OCI-LY1 (cell line): ENCODE results near the gene STX18.

ENCODE experiments used
- H2AFZ ChIP-seq: fragments of 200-600 bp; sonication (generic), shearing (Covaris generic); 2 replicates; pipeline ENCODE4 v1.6.0; 2014; ENCODE audit warnings: antibody characterized with exemption, mild to moderate bottlenecking, low read length
- H3F3A ChIP-seq: fragments of 200-600 bp; sonication (generic), shearing (Covaris generic); 2 replicates; pipeline ENCODE4 v1.6.0; 2014; ENCODE audit warnings: mild to moderate bottlenecking, antibody characterized with exemption, low read length, moderate library complexity; ENCODE audit not compliant: insufficient read depth
- H3K27ac ChIP-seq: fragments of 200-600 bp; sonication (generic); 2 replicates; pipeline ENCODE4 v1.5.1; 2014; ENCODE audit warnings: low read length, mixed run types, mild to moderate bottlenecking, low read depth; ENCODE audit not compliant: poor library complexity, severe bottlenecking
- H3K27me3 ChIP-seq: fragments of 200-600 bp; sonication (generic); 2 replicates; pipeline ENCODE4 v1.6.0; 2014; ENCODE audit warnings: antibody characterized with exemption, mild to moderate bottlenecking, low read length, moderate library complexity; ENCODE audit not compliant: insufficient read depth
- H3K36me3 ChIP-seq: fragments of 200-600 bp; sonication (generic); 2 replicates; pipeline ENCODE4 v1.6.1; 2014; ENCODE audit warnings: mild to moderate bottlenecking, antibody characterized with exemption, low read length, moderate library complexity, mixed read lengths; ENCODE audit not compliant: insufficient read depth
- H3K4me1 ChIP-seq: fragments of 200-600 bp; sonication (generic); 2 replicates; pipeline ENCODE4 v1.5.1; 2014; ENCODE audit warnings: mild to moderate bottlenecking, low read length, moderate library complexity; ENCODE audit not compliant: insufficient read depth, severe bottlenecking
- H3K4me2 ChIP-seq: fragments of 200-600 bp; sonication (generic), shearing (Covaris generic); 2 replicates; pipeline ENCODE4 v1.6.1; 2014; ENCODE audit warnings: low read length
- H3K4me3 ChIP-seq: fragments of 200-600 bp; sonication (generic); 2 replicates; pipeline ENCODE4 v1.5.1; 2014; ENCODE audit warnings: low read length, low read depth, mild to moderate bottlenecking, mixed read lengths; ENCODE audit not compliant: poor library complexity, severe bottlenecking
- H3K79me2 ChIP-seq: fragments of 200-600 bp; shearing (Covaris generic); 2 replicates; pipeline ENCODE4 v1.6.1; 2016; ENCODE audit warnings: mixed run types, low read length, mixed read lengths; ENCODE audit not compliant: insufficient read depth
- H3K9ac ChIP-seq: fragments of 200-600 bp; sonication (generic), shearing (Covaris generic); 2 replicates; pipeline ENCODE4 v1.6.1; 2014; ENCODE audit warnings: mild to moderate bottlenecking, low read length, mixed read lengths
- H3K9me2 ChIP-seq: fragments of 200-600 bp; sonication (generic), shearing (Covaris generic); 2 replicates; pipeline ENCODE4 v1.6.1; 2014; ENCODE audit warnings: low read depth, mild to moderate bottlenecking, low read length, mixed read lengths
- H3K9me3 ChIP-seq: fragments of 200-600 bp; shearing (Covaris generic); 2 replicates; pipeline ENCODE4 v1.6.1; 2014; ENCODE audit warnings: low read length, mixed read lengths
- H4K20me1 ChIP-seq: fragments of 200-600 bp; sonication (generic), shearing (Covaris generic); 2 replicates; pipeline ENCODE4 v1.6.0; 2016; ENCODE audit warnings: mild to moderate bottlenecking, low read length; ENCODE audit not compliant: insufficient read depth
- EZH2 ChIP-seq: fragments of 200-600 bp; sonication (generic), shearing (Covaris generic); IDR thresholded peaks from 2 replicates; pipeline ENCODE4 v1.8.0; 2017; ENCODE audit warnings: borderline replicate concordance, mixed run types, mild to moderate bottlenecking, antibody characterized with exemption, low read length, moderate library complexity, mixed read lengths
- TF ChIP-seq, protein P1 (sequence below): fragments of 200-600 bp; sonication (generic), shearing (Covaris generic); IDR thresholded peaks from 2 replicates; pipeline ENCODE4 v1.5.1; 2017; ENCODE audit warnings: mild to moderate bottlenecking, antibody characterized with exemption, low read length, moderate library complexity, mixed read lengths

STX18 gene

DNA sequence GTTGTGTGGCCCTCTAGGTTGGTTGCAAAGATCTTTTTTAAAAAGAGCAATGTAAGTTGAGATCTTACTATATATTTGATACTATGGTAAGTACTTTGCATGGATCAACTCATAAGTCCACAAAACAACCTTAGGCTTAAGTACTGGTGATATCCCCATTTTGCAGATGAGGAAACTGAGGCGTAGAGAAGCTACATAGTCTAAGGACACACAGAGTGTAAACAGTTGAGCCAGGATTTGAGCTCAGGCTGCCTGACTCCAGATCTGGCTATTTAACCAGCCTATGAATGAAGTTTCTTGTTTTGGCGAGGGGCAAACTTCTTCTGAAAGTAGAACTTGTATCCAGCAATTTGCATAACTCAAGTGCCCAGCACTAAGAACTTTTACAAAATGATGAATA, 38.6 kb upstream of the STX18 start:
- Histone ChIP-seq H3K36me3 (peaks cover 3% of the 10 kb centered on the region; the same call in 1 of the 2 replicates), H3K27me3 (no peaks in the 10 kb centered on the region), H3F3A (no peaks in the 10 kb centered on the region), H3K4me1 (no peaks in the 10 kb centered on the region), H3K9ac (no peak overlapping the region), H3K4me3 (no peak overlapping the region), H3K27ac (no peak overlapping the region), H2AFZ (no peak overlapping the region), H3K9me3 (no peaks in the 10 kb centered on the region), H3K79me2 (no peaks in the 10 kb centered on the region), H3K4me2 (no peak overlapping the region), H3K9me2 (no peaks in the 10 kb centered on the region), H4K20me1 (no peaks in the 10 kb centered on the region)
- TF ChIP-seq, protein P1, sequence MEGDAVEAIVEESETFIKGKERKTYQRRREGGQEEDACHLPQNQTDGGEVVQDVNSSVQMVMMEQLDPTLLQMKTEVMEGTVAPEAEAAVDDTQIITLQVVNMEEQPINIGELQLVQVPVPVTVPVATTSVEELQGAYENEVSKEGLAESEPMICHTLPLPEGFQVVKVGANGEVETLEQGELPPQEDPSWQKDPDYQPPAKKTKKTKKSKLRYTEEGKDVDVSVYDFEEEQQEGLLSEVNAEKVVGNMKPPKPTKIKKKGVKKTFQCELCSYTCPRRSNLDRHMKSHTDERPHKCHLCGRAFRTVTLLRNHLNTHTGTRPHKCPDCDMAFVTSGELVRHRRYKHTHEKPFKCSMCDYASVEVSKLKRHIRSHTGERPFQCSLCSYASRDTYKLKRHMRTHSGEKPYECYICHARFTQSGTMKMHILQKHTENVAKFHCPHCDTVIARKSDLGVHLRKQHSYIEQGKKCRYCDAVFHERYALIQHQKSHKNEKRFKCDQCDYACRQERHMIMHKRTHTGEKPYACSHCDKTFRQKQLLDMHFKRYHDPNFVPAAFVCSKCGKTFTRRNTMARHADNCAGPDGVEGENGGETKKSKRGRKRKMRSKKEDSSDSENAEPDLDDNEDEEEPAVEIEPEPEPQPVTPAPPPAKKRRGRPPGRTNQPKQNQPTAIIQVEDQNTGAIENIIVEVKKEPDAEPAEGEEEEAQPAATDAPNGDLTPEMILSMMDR: no peak
- TF ChIP-seq EZH2: no peak

- Histone ChIP-seq H3F3A (no peaks in the 10 kb centered on the region), H3K9me2 (no peaks in the 10 kb centered on the region), H2AFZ (no peak overlapping the region), H3K4me1 (no peaks in the 10 kb centered on the region), H3K9ac (no peak overlapping the region), H3K27me3 (no peaks in the 10 kb centered on the region), H3K9me3 (no peaks in the 10 kb centered on the region), H3K4me3 (no peak overlapping the region), H3K27ac (no peak overlapping the region), H3K36me3 (peaks cover 3% of the 10 kb centered on the region; the same call in 1 of the 2 replicates), H3K4me2 (no peak overlapping the region), H3K79me2 (no peaks in the 10 kb centered on the region), H4K20me1 (no peaks in the 10 kb centered on the region)
- TF ChIP-seq EZH2: no peak
- TF ChIP-seq, protein P1: no peak
Observed at GRCh38 chr4:4578981-4579380, 37.1 kb upstream of the STX18 start.

GRCh38 chr4:4577359-4577875, 35.6 kb upstream of the STX18 start:
- Histone ChIP-seq H3K9ac (no peak overlapping the region), H3K4me2 (no peak overlapping the region), H3K27ac (no peak overlapping the region), H3K36me3 (peaks cover 3% of the 10 kb centered on the region; the same call in 1 of the 2 replicates), H4K20me1 (no peaks in the 10 kb centered on the region), H3K9me2 (no peaks in the 10 kb centered on the region), H3K4me1 (no peaks in the 10 kb centered on the region), H3K4me3 (no peak overlapping the region), H3K27me3 (no peaks in the 10 kb centered on the region), H3K79me2 (no peaks in the 10 kb centered on the region), H3K9me3 (no peaks in the 10 kb centered on the region), H3F3A (no peaks in the 10 kb centered on the region), H2AFZ (no peak overlapping the region)
- TF ChIP-seq, protein P1: no peak
- no peak for TF ChIP-seq EZH2
